PFSK-1 (cell line): ENCODE measurements around the gene APLP2.

Source experiments
- SIN3A ChIP-seq: IDR thresholded peaks from 2 replicates; pipeline ENCODE4 v1.6.1; 2012; ENCODE audit warnings: mild to moderate bottlenecking, low read length, moderate library complexity, borderline replicate concordance; ENCODE audit not compliant: insufficient read depth
- TAF1 ChIP-seq: IDR thresholded peaks from 2 replicates; pipeline ENCODE4 v1.6.1; 2012; ENCODE audit warnings: low read length, control low read depth, borderline replicate concordance; ENCODE audit not compliant: insufficient read depth
- TF ChIP-seq, protein P1 (sequence below), 2 experiments: IDR thresholded peaks; 2 replicates each; pipeline versions ENCODE4 v1.6.1 to v1.8.0; 2011 to 2012; ENCODE audit warnings: low read depth in 2 of 2, low read length in 2 of 2, control low read depth in 1 of 2, inconsistent platforms in 1 of 2, mild to moderate bottlenecking in 1 of 2, moderate library complexity in 1 of 2; ENCODE audit not compliant: insufficient read depth in 1 of 2

DNA sequence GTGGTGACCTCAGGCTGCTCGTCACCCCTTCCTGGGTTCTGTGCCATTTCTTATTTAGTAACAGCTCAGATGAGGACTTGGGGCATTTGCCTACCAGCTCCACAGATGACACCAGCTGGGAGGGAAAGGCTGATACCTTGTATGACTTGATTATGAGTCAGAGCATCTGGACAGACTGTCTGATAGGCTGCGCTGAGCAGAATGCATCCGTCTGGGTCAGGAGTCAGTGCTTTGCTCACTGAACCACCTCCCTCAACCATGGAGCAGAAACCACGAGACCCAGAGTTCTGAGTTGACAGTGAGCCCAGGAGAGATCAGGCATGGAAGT, 96.7 kb downstream of the APLP2 start:
- no peak for TF ChIP-seq TAF1
- TF ChIP-seq SIN3A, result no peak
- TF ChIP-seq, protein P1, sequence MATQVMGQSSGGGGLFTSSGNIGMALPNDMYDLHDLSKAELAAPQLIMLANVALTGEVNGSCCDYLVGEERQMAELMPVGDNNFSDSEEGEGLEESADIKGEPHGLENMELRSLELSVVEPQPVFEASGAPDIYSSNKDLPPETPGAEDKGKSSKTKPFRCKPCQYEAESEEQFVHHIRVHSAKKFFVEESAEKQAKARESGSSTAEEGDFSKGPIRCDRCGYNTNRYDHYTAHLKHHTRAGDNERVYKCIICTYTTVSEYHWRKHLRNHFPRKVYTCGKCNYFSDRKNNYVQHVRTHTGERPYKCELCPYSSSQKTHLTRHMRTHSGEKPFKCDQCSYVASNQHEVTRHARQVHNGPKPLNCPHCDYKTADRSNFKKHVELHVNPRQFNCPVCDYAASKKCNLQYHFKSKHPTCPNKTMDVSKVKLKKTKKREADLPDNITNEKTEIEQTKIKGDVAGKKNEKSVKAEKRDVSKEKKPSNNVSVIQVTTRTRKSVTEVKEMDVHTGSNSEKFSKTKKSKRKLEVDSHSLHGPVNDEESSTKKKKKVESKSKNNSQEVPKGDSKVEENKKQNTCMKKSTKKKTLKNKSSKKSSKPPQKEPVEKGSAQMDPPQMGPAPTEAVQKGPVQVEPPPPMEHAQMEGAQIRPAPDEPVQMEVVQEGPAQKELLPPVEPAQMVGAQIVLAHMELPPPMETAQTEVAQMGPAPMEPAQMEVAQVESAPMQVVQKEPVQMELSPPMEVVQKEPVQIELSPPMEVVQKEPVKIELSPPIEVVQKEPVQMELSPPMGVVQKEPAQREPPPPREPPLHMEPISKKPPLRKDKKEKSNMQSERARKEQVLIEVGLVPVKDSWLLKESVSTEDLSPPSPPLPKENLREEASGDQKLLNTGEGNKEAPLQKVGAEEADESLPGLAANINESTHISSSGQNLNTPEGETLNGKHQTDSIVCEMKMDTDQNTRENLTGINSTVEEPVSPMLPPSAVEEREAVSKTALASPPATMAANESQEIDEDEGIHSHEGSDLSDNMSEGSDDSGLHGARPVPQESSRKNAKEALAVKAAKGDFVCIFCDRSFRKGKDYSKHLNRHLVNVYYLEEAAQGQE (IDR thresholded peaks at IDR 0.05; ENCODE audit: insufficient read depth in 1 of 2, low read depth in 2 of 2, low read length in 2 of 2), result no peak
